ENCODE measurements around the gene TMEM240.

The TMEM240 gene

DNA sequence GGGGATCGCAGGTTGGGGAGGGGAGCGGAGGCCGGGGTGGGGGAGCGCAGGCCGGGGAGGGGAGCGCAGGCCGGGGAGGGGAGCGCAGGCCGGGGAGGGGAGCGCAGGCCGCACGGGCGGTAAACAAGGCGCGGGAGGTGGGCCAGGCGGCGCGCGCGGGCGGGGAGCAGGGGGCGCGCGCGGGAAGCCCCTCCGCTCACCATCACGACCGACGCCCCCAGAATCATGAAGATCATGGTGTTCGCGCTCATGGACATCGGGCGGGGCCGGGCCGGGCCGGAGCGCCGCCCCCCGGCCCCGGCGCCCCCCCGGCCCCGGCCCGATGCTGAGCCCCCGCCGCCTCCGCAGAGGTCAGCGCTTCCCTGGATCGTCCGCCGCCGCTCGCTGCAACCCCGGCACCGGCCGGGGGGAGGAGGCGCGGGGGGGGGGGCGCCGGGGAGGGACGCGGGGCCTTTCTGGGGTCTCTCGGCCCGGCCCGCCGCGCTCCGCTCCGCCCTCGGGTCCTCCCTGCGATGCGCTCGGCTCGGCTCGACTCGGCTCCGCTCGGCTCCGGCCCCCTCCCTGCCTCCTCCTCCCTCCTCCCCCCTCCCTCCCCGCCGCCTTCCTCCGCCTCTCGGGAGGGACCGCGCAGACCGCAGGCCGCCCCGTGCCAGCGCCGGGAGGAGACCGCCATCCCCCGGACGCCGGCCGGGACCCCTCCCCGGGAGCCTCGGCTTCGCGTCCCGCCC, at the start of gene TMEM240:
Gene TMEM240 (minus strand): TSS at position 535 of the 728 bp plus-strand sequence. CDS start 278 bp downstream, at position 257.
- DNase-seq (ENCODE audit: low spot score) (no peak), FAIRE-seq (no peak)

DNA sequence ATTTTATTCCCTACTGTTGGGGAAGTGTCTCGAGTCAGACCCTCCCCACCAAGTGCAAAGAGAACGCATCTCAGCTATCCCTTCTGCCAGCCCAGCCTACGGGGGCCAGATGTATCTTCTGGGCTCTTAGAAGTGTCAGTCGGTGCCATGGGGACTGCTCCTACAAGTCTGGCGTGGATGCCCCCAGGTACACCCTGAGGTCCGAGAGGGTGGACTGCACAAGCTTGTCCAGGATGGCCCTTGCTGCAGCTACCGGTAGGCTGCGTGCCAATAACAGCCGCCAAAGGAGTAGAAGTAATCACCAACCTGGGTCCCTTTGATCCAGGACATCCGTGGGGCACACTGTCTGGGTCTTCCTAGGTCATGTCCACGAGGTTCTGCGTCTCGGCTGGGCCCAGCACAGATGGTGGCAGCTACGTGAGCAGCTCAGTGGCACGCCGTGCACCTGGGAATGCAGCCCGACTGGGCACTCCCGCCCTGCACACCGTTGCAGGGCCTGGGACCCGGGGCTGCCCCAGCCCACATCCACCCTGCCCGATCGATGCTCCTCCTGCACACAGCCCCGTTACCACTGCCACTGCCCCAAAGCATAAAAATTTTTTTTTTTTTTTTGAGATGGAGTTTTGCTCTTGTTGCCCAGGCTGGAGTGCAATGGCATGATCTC, 43.1 kb upstream of the TMEM240 start:
- FAIRE-seq (no peak), DNase-seq (ENCODE audit: low spot score) (no peak)

GRCh38 chr1:1582585-1583346, 42.3 kb upstream of the TMEM240 start:
- FAIRE-seq (no peak), DNase-seq (ENCODE audit: low spot score) (no peak)

GRCh38 chr1:1578371-1578940, 38.0 kb upstream of the TMEM240 start:
- no peak for DNase-seq (ENCODE audit: low spot score)
- FAIRE-seq, result no peak

DNA sequence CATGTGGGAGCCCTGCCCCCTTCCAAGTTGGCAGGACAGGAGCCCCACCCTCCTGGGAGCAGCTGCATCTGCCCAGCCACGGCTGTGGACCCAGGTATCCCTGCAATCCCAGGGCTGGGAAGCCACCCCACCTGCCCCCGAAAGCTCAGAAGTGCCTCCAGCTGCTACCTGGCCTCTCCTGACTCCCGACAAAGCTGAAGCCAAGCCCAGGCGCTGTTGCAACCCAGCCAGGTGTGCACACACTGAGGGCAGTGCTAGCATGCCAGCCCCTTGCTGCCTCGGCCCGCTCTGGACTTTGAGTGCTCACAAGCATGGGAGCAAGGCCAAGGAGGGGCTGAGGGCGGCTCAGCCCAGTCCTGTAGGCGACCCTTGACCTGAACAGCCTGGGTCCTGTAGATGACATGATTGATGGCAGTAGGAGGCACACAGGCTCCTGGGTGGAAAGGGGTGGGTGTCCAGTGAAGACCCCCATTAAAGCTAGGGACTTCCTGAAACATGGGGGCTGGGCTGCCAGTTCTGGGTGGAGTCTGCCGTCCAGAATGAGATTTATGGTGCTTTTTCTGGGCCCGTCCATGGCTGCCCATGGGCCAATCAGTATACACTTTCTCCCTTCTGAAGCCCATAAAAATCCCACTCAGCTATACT, 37.1 kb upstream of the TMEM240 start:
- DNase-seq (ENCODE audit: low spot score) (no peak), FAIRE-seq (no peak)

GRCh38 chr1:1574721-1575537, 34.5 kb upstream of the TMEM240 start, which contains the start of gene SSU72:
TSS of gene SSU72 (minus strand) at chr1:1574863. CDS start at chr1:1574557, 306 bp downstream.
- peak; percentile 75 for DNase-seq (ENCODE audit: low spot score)
- FAIRE-seq, result no peak

DNA sequence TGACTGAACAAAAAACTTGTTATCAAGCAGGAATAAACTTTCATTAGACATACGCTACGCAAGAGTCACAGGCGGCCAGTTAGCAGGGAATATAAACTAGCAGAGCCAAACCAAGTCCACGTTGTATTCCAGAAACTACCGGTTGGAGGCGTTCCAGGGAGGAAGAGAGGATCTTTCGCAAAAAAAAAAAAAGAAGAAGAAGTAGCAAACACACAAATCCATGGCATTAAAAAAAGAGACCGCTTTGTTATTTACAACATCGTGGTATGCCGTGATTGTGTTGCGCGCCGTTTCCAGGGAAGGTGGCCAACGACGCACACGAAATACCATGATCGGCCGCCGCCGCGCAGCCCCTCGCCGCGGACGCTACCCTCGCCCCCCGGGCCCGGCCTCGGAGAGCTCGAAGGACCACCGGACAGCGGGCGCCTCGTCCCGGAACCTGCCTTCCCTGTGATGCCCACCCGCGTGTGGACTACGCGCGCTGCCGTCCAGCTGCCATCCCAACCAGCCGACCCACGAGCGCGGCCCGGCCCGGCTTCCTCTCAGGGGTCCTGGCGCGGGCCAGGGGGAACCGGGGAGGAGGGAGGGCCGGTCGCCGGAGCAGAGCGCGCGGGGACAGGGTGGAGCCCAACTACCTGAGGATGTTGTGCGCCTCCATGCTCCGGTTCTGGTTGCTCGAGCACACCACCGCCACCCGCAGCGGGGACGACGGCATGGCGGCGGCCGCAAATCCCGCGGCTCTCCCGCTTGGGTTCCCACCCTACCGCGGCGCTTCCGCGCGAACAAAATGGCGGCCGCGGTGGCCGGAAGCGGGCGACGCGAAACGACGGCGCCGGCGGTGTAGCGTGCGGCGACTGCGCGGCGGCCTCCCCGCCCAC, 33.7 kb upstream of the TMEM240 start:
- no peak for FAIRE-seq
- DNase-seq (ENCODE audit: low spot score), result peak; percentile 22

GRCh38 chr1:1569341-1569740, 28.9 kb upstream of the TMEM240 start:
- no peak for FAIRE-seq

GRCh38 chr1:1567891-1568291, 27.5 kb upstream of the TMEM240 start:
- DNase-seq (ENCODE audit: low spot score), result no peak
- no peak for FAIRE-seq

More at GRCh38 chr1:1569341-1569740, 28.9 kb upstream of the TMEM240 start:
- no peak for DNase-seq (ENCODE audit: low spot score)

GRCh38 chr1:1567152-1567875, 26.9 kb upstream of the TMEM240 start:
- FAIRE-seq, result no peak
- DNase-seq (ENCODE audit: low spot score), result no peak

DNA sequence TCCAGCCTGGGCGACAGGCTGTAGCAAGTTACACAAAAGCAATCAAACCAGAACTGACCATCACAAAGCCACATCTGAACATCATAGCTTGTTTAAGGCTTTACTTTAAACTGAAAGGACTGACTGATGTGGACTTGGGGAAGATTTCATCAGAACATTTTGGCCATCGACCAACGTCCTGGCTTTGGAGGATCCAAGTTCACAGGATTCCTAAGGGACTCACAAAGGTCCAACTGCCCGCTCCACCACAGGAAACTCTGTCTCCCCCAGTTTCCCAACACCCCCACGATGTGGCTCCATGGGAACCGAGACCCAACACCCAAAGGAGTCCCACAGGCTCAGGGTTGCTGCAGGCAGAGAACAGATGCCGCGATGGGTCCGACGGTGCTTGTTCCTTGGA, 24.9 kb upstream of the TMEM240 start:
- FAIRE-seq, result no peak
- DNase-seq (ENCODE audit: low spot score), result no peak

DNA sequence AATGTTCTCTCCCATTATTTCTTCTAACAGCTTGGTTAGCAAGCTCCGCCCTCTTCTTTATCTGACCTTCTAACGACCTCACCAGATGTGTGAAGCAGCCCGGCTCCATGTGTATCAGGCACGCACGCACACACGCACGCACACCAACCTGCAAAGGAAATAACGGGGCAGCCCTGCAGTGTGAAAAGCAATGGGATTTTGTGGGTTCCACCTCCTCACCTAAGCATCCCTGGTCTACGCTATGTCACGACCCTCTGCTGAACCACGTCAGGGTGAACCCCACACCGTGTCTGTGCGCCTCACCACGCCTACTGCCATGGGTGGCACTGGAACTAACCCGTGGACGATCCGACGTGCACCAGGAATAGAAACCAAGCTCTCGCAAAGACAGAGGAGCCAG, 23.8 kb upstream of the TMEM240 start:
- no peak for FAIRE-seq
- DNase-seq (ENCODE audit: low spot score), result no peak

DNA sequence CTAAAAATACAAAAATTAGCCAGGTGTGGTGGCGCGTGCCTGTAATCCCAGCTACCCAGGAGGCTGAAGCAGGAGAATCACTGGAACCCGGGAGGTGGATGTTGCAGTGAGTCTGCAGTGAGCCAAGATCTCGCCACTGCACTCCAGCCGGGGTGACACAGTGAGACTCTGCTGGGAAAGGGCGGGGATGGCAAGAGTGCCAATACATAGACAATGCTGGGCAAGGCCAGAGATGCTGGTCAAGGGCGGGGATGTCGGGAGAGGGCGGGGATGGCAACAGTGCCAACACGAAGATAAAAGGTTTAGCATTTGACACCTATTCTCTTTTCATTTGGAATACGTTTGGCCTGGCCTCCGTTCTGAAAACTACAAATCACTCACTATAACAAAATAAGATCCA, 23.3 kb upstream of the TMEM240 start:
- FAIRE-seq (no peak), DNase-seq (ENCODE audit: low spot score) (no peak)

DNA sequence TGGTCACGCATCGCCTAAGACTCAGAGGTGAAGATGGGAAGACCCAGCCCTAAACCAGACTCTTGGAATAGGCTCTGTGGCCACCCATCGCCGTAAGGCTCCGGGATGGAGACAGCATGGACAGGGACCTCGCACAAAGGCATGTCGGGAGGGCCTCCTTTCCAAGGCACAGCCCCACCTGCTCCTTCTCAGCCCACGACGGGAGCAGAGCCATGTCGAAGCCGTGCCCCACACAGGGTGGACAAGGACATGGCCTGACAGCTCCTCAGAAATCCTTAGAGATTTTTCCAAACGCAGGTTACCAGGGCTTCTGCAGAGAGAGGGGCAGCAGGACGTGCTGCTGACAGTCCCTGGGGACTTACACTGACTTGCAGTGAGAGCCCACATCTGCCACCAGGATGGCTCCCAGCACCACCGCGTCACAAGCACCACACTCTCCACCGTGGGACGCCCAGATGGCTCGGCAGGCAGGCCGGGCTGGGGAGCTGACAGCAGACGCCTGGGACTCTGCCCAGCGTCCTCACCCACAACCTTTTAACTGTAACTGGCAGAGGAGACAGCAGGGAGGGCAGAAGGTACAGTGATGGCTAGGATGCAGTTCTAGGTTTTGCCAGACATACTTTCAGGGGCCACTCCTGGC, 22.3 kb upstream of the TMEM240 start:
- FAIRE-seq (no peak), DNase-seq (ENCODE audit: low spot score) (no peak)

- DNase-seq (ENCODE audit: low spot score) (no peak), FAIRE-seq (no peak)
Observed at GRCh38 chr1:1561801-1562470, 21.5 kb upstream of the TMEM240 start.

GRCh38 chr1:1560178-1560577, 19.8 kb upstream of the TMEM240 start:
- DNase-seq (ENCODE audit: low spot score) (no peak), FAIRE-seq (no peak)

GRCh38 chr1:1559066-1559465, 18.6 kb upstream of the TMEM240 start:
- FAIRE-seq (no peak), DNase-seq (ENCODE audit: low spot score) (no peak)

DNA sequence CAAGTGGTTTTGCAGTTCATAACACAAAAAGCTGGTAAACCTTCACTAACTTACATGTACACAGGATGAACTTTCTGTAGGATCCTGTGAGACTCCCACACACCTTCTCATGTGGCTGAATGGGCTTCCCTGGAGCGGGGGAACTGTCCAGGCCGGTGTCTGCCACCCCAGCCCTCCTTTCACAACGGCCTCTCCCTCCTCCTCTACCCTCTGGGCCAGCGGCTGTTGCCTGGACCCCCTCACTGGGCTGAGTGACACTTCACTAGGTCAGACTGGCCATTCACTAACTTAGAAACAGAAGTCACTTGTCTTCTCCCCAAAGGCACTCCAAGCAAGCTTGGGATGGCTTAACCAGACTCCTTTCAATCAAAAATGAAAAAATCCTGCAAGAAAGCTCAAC, 18.2 kb upstream of the TMEM240 start:
- no peak for DNase-seq (ENCODE audit: low spot score)
- FAIRE-seq, result no peak

All from RCC 7860 (cell line).